ENCODE data around the gene HIPK2. TPM values are rescaled to one million over a fixed set of nuclear protein-coding genes. Genes with fewer than 3 reads are reported as not detected.

HIPK2 gene
- total RNA-seq, 2 donors from 2014 or later = 49.4 to 68.5 TPM

GRCh38 chr7:139588632-139589031, 189.2 kb downstream of the HIPK2 start:
- ATAC-seq (ENCODE audit: insufficient number of reproducible peaks, low FRiP score, low read depth) = no peak
- H3K27ac ChIP-seq = no peak overlapping the region
- no peak for DNase-seq (ENCODE audit: low spot score)

DNA sequence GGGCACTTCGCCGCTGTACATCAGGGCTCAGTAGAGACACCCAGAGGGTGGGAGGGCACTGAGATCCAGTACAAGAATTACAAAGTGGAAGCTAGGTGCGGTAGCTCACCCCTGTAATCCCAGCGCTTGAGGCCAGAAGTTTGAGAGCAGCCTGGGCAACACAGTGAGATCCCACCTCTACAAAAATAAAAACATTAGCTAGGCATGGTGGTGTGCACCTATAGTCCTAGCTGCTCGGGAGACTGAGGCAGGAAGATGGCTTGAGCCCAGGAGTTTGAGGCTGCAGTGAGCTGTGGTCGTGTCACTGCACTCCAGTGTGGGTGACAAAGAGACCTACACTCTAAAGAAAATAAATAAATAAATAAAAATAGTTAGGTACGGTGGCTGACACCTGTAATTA, 190.3 kb downstream of the HIPK2 start:
- Histone ChIP-seq H3K36me3 (peaks cover 53% of the 10 kb centered on the region), H3K4me1 (ENCODE audit: control insufficient read depth in 1 of 2, low read depth in 2 of 2) (no peaks in the 10 kb centered on the region), H3K27me3 (replicated peaks; ENCODE audit: insufficient read depth) (no peaks in the 10 kb centered on the region), H3K4me3 (no peak overlapping the region), H3K27ac (no peak overlapping the region), H3K9me3 (no peaks in the 10 kb centered on the region)
- no peak for DNase-seq (ENCODE audit: low spot score)
- no peak for TF ChIP-seq CTCF (IDR thresholded peaks at IDR 0.05)
- no peak for ATAC-seq (ENCODE audit: insufficient number of reproducible peaks, low FRiP score, low read depth)

More at GRCh38 chr7:139588632-139589031, 189.2 kb downstream of the HIPK2 start:
- H3K4me3 ChIP-seq = no peak overlapping the region
- H3K27me3 ChIP-seq (replicated peaks; ENCODE audit: insufficient read depth) = no peaks in the 10 kb centered on the region
- no peaks in the 10 kb centered on the region for H3K9me3 ChIP-seq
- H3K4me1 ChIP-seq (ENCODE audit: control insufficient read depth in 1 of 2, low read depth in 2 of 2) = no peaks in the 10 kb centered on the region
- H3K36me3 ChIP-seq = peaks cover 54% of the 10 kb centered on the region
- TF ChIP-seq CTCF (IDR thresholded peaks at IDR 0.05) = no peak

- H3K27me3 ChIP-seq (replicated peaks; ENCODE audit: insufficient read depth) = no peaks in the 10 kb centered on the region
- H3K27ac ChIP-seq = no peak overlapping the region
- no peak for DNase-seq (ENCODE audit: low spot score)
- no peak for ATAC-seq (ENCODE audit: insufficient number of reproducible peaks, low FRiP score, low read depth)
- H3K9me3 ChIP-seq = no peaks in the 10 kb centered on the region
- no peak overlapping the region for H3K4me3 ChIP-seq
- no peak for TF ChIP-seq CTCF (IDR thresholded peaks at IDR 0.05)
- H3K36me3 ChIP-seq = peaks cover 51% of the 10 kb centered on the region
- no peaks in the 10 kb centered on the region for H3K4me1 ChIP-seq (ENCODE audit: control insufficient read depth in 1 of 2, low read depth in 2 of 2)
Measured at GRCh38 chr7:139586286-139586685, 191.5 kb downstream of the HIPK2 start.

- H3K27me3 ChIP-seq (replicated peaks; ENCODE audit: insufficient read depth) = no peaks in the 10 kb centered on the region
- H3K27ac ChIP-seq = no peak overlapping the region
- no peak for DNase-seq (ENCODE audit: low spot score)
- H3K4me3 ChIP-seq = no peak overlapping the region
- no peaks in the 10 kb centered on the region for H3K9me3 ChIP-seq
- TF ChIP-seq CTCF (IDR thresholded peaks at IDR 0.05) = no peak
- H3K36me3 ChIP-seq = peaks cover 58% of the 10 kb centered on the region
- no peaks in the 10 kb centered on the region for H3K4me1 ChIP-seq (ENCODE audit: control insufficient read depth in 1 of 2, low read depth in 2 of 2)
- ATAC-seq (ENCODE audit: insufficient number of reproducible peaks, low FRiP score, low read depth) = no peak
Measured at GRCh38 chr7:139585042-139585441, 192.8 kb downstream of the HIPK2 start.

DNA sequence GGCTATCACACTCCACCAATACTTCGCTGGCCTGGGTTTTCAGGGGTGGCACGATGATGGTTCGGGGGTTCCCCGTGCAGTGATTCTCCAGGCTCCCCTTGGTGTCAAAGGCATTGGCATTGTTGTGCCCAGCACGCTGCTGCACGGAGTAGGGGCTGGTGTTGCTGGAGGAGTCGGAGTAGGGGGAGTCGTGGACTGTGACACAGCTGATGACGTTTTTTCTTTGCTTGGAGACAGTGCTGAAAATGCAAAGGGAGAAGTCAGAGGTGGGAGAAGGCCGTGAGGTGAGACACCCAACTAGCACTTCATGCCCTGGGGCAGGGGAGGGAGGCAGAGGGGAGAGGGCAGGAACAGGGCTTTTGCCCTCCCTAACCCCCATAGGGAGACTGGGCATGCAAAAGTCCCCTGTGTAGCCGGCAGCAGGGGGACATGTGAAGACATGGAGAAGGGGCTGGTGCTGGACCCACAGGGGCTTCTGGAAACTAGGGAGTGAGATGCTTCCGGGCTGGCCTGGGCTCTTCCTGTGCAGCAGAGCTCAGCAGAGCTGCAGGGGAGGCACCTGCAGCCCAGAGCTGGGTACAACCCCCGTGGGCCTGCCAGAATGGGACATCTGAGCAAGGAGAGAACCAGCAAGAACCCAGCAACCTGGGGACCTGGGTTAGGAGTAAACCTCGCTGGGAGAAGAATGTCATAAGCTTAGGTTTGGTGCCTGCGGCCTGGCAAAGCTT, 193.8 kb downstream of the HIPK2 start:
- Histone ChIP-seq H3K27ac (no peak overlapping the region), H3K4me3 (no peak overlapping the region), H3K4me1 (ENCODE audit: control insufficient read depth in 1 of 2, low read depth in 2 of 2) (no peaks in the 10 kb centered on the region), H3K36me3 (peaks cover 62% of the 10 kb centered on the region), H3K27me3 (replicated peaks; ENCODE audit: insufficient read depth) (no peaks in the 10 kb centered on the region), H3K9me3 (no peaks in the 10 kb centered on the region)
- TF ChIP-seq CTCF (IDR thresholded peaks at IDR 0.05) = no peak
- ATAC-seq (ENCODE audit: insufficient number of reproducible peaks, low FRiP score, low read depth) = no peak
- DNase-seq (ENCODE audit: low spot score) = no peak
